Right lobe of liver (tissue), 6 donors: ENCODE data around the gene RCN2. TPM values are rescaled to one million over a fixed set of nuclear protein-coding genes. Genes with fewer than 3 reads are reported as not detected.

Source experiments
- ATAC-seq, 4 donors: fragments of 200-7000 bp; cut with Tn5 transposase; one replicate each; pipeline ENCODE4 v1.9.1; 2020; ENCODE audit warnings: mild to moderate bottlenecking in 4 of 4, moderate library complexity in 4 of 4
- DNase-seq, 3 donors: peaks; one replicate each; pipeline ENCODE4 v3.0.0-alpha.2; 2020
- H3K27ac ChIP-seq, 3 donors: fragments of 200-600 bp; one replicate each; pipeline ENCODE4 v1.8.0; 2022
- H3K27me3 ChIP-seq, 2 donors: fragments of 200-600 bp; one replicate each; pipeline ENCODE4 v1.8.0; 2022
- H3K36me3 ChIP-seq, 4 donors: fragments of 200-600 bp; sonication (generic) in 1 of 4; one replicate each; pipeline versions ENCODE4 v1.5.1 to v1.8.0; 2017 to 2022; ENCODE audit warnings: control low read depth in 1 of 4
- H3K4me1 ChIP-seq, 4 donors: fragments of 200-600 bp; sonication (generic) in 1 of 4; one replicate each; pipeline versions ENCODE4 v1.5.1 to v1.8.0; 2017 to 2022; ENCODE audit warnings: control low read depth in 1 of 4
- H3K4me3 ChIP-seq, 3 donors: fragments of 200-600 bp; one replicate each; pipeline ENCODE4 v1.8.0; 2022
- H3K9me3 ChIP-seq, 4 donors: fragments of 200-600 bp; sonication (generic) in 1 of 4; one replicate each; pipeline versions ENCODE4 v1.5.1 to v1.8.0; 2017 to 2022; ENCODE audit warnings: control low read depth in 1 of 4
- CTCF ChIP-seq, 4 donors: fragments of 200-600 bp in 3 of 4; fragments of 450-650 bp in 1 of 4; IDR thresholded peaks; one replicate each; pipeline versions ENCODE4 v1.5.1 to v1.8.0; 2016 to 2022; ENCODE audit warnings: antibody characterized with exemption in 4 of 4, mild to moderate bottlenecking in 2 of 4
- POLR2A ChIP-seq: fragments of 450-650 bp; IDR thresholded peaks from one replicate; pipeline ENCODE4 v1.6.1; 2017; ENCODE audit warnings: antibody characterized with exemption, mild to moderate bottlenecking
- WGBS: methylation state at CpG from one replicate; pipeline ENCODE4 v1.1.6; 2018; ENCODE audit warnings: low coverage, low lambda C conversion rate; ENCODE audit not compliant: insufficient coverage; ENCODE audit errors: missing lambda C conversion rate; 5-methylcytosine and 5-hydroxymethylcytosine counted together
- intact Hi-C, 2 donors: fragments of 100-400 bp; cut with DNase I; formaldehyde crosslinking; loops; one replicate each; pipeline versions ENCODE4 v1.11.2 to v1.14.1; 2022
- total RNA-seq, 6 experiments: library from RNA; depleted of rRNA in 2 of 6; stranded (reverse); fragments of >200 nt in 2 of 6; fragmentation: NEBNext Ultra II Directional in 3 of 6; extraction: Animal tissue kit (Norgen Biotek cat#: 25700) in 3 of 6; gene quantifications; one replicate each; pipeline versions ENCODE4 v1.1.0 to v1.2.4, GENCODE V29; 2016 to 2023
- donor health status: DM: no; HTN: yes; CAD: no.
- donor health status: DM: no; HTN: no; CAD: no.
- donor health status: DM: no; HTN: no; CAD: no.
- donor health status: DM: no; HTN: yes; CAD: no.
- donor health status: DM: no; HTN: yes; CAD: no.

RCN2 gene
- total RNA-seq, 6 experiments from 2014 or later: 5.6 to 17.6 (median 11.8) TPM

- no peaks in the 10 kb centered on the region for H3K36me3 ChIP-seq
- intact Hi-C loops: no loop called here
Observed at GRCh38 chr15:76904461-76905012, 27.0 kb upstream of the RCN2 start.

GRCh38 chr15:76905013-76905839 is 26.3 kb upstream of the RCN2 start, which contains the start of gene SCAPER:
TSS of gene SCAPER (minus strand) at chr15:76905340. CDS start at chr15:76883817, 21,523 bp downstream.
- no peaks in the 10 kb centered on the region for H3K9me3 ChIP-seq
- intact Hi-C loops: no loop called here
- no peaks in the 10 kb centered on the region for H3K36me3 ChIP-seq
- DNase-seq (peak; percentile 96 to 98 (median 97)), ATAC-seq (peak; percentile 91 to 96 (median 95))
- peak in 2 of 4 donors; percentile 9 to 27 for TF ChIP-seq CTCF (IDR thresholded peaks at IDR 0.05)
- peak; percentile 67 for TF ChIP-seq POLR2A
- under 1% methylated on average over 15 of the region's 78 CpGs for WGBS
- H3K4me1 ChIP-seq: peaks cover 0 to 25% (median 14%) of the 10 kb centered on the region in 4 donors
- peak within 1 kb of the TSS; percentile 85 to 93 (median 90) for H3K27ac ChIP-seq
- peak within 1 kb of the TSS; percentile 76 to 82 (median 78) for H3K4me3 ChIP-seq
- no peaks in the 10 kb centered on the region for H3K27me3 ChIP-seq

More at GRCh38 chr15:76904461-76905012, 27.0 kb upstream of the RCN2 start:
- Histone ChIP-seq H3K27ac (peak overlapping the region; percentile 85 to 93 (median 90)), H3K27me3 (no peaks in the 10 kb centered on the region), H3K9me3 (no peaks in the 10 kb centered on the region), H3K4me3 (peak overlapping the region; percentile 76 to 82 (median 78)), H3K4me1 (peaks cover 0 to 25% (median 14%) of the 10 kb centered on the region in 4 donors)
- 2% methylated on average over 9 of the region's 29 CpGs for WGBS
- TF ChIP-seq CTCF (IDR thresholded peaks at IDR 0.05): no peak
- TF ChIP-seq POLR2A: no peak
- ATAC-seq (peak; percentile 32 to 50 (median 44)), DNase-seq (peak in 1 of 3 donors; percentile 56)

GRCh38 chr15:76905855-76906254 is 25.7 kb upstream of the RCN2 start:
- no peak for DNase-seq
- TF ChIP-seq CTCF (IDR thresholded peaks at IDR 0.05) (no peak), POLR2A (no peak)
- intact Hi-C loops: no loop called here
- Histone ChIP-seq H3K27me3 (no peaks in the 10 kb centered on the region), H3K9me3 (no peaks in the 10 kb centered on the region), H3K4me1 (peaks cover 0 to 20% (median 11%) of the 10 kb centered on the region in 4 donors), H3K4me3 (peak overlapping the region; percentile 76 to 82 (median 78)), H3K27ac (peak overlapping the region; percentile 85 to 93 (median 90)), H3K36me3 (no peaks in the 10 kb centered on the region)
- 37% methylated on average over 9 of the region's 9 CpGs for WGBS
- ATAC-seq: peak in 2 of 4 donors; percentile 2 to 8

GRCh38 chr15:76912430-76912829 is 19.1 kb upstream of the RCN2 start:
- TF ChIP-seq POLR2A: no peak
- TF ChIP-seq CTCF (IDR thresholded peaks at IDR 0.05): no peak
- H3K9me3 ChIP-seq: no peaks in the 10 kb centered on the region
- 84% methylated on average over 4 of the region's 4 CpGs for whole genome bisulfite sequencing
- no peak overlapping the region for H3K27ac ChIP-seq
- ATAC-seq (no peak), DNase-seq (no peak)
- no peaks in the 10 kb centered on the region for H3K27me3 ChIP-seq
- H3K4me1 ChIP-seq: no peaks in the 10 kb centered on the region
- intact Hi-C loops: no loop called here
- no peak overlapping the region for H3K4me3 ChIP-seq
- H3K36me3 ChIP-seq: no peaks in the 10 kb centered on the region
